Caco-2 (cell line): Measurements from ENCODE around the gene TEC. TPM values are rescaled to one million over a fixed set of nuclear protein-coding genes. Genes with fewer than 3 reads are reported as not detected.

ENCODE experiments used
- BruUV-seq: library from RNA; stranded (reverse); fragments of 400-500 nt; replicated peaks from 2 replicates; lab custom pipeline; 2021; lab: Mats Ljungman, UMichigan
- CTCF ChIA-PET: fragments of 300-600 bp; sonication (Branson Sonifier 250); formaldehyde crosslinking; loops from one replicate; lab custom pipeline; 2022; ENCODE audit warnings: antibody characterized with exemption; lab: Charles Lee
- POLR2A ChIA-PET: fragments of 300-600 bp; sonication (Branson Sonifier 250); formaldehyde crosslinking; loops from one replicate; lab custom pipeline; 2022; ENCODE audit warnings: antibody characterized with exemption; lab: Charles Lee
- DNase-seq, 2 experiments: peaks; one replicate each; pipeline versions ENCODE4 v3.0.0 to v3.0.0-alpha.2; 2020 to 2022
- H3K27me3 ChIP-seq: replicated peaks from 2 replicates; pipeline ENCODE4 v1.6.0; 2011; ENCODE audit warnings: low read length; ENCODE audit not compliant: control insufficient read depth, insufficient read depth
- H3K36me3 ChIP-seq: 2 replicates; pipeline ENCODE4 v1.5.1; 2011; ENCODE audit warnings: low read length; ENCODE audit not compliant: control insufficient read depth, insufficient read depth
- H3K4me1 ChIP-seq: fragments of 250-450 bp; sonication (Bioruptor Pico); 2 replicates; pipeline ENCODE4 v1.5.1; 2020; ENCODE audit warnings: mild to moderate bottlenecking
- H3K4me3 ChIP-seq: 2 replicates; pipeline ENCODE4 v1.5.1; 2011; ENCODE audit warnings: low read depth, mild to moderate bottlenecking, control low read depth, low read length
- H3K9me3 ChIP-seq: fragments of 250-450 bp; sonication (Bioruptor Pico); 2 replicates; pipeline ENCODE4 v1.5.1; 2020; ENCODE audit warnings: mild to moderate bottlenecking, moderate library complexity
- H3K27ac Mint-ChIP-seq: one replicate; pipeline ENCODE4 v1.8.0; 2022; ENCODE audit warnings: mixed read lengths; ENCODE audit not compliant: unreplicated experiment
- H3K27me3 Mint-ChIP-seq: one replicate; pipeline ENCODE4 v1.8.0; 2022; ENCODE audit warnings: mixed read lengths; ENCODE audit not compliant: insufficient read depth, unreplicated experiment
- H3K36me3 Mint-ChIP-seq: one replicate; pipeline ENCODE4 v1.8.0; 2022; ENCODE audit warnings: mild to moderate bottlenecking, mixed read lengths; ENCODE audit not compliant: insufficient read depth, unreplicated experiment
- H3K4me1 Mint-ChIP-seq: one replicate; pipeline ENCODE4 v1.8.0; 2022; ENCODE audit warnings: low read depth, mixed read lengths; ENCODE audit not compliant: unreplicated experiment
- H3K4me3 Mint-ChIP-seq: one replicate; pipeline ENCODE4 v1.8.0; 2022; ENCODE audit warnings: mild to moderate bottlenecking, moderate library complexity, mixed read lengths; ENCODE audit not compliant: unreplicated experiment
- H3K9me3 Mint-ChIP-seq: one replicate; pipeline ENCODE4 v1.8.0; 2022; ENCODE audit warnings: mixed read lengths; ENCODE audit not compliant: unreplicated experiment
- intact Hi-C: fragments of 100-400 bp; cut with micrococcal nuclease; formaldehyde crosslinking; loops from one replicate; pipeline ENCODE4 v1.10.0; 2022; ENCODE audit not compliant: unreplicated experiment
- total RNA-seq: library from RNA; stranded (reverse); gene quantifications from 2 replicates; pipeline ENCODE4 v1.2.3, GENCODE V29; 2022
- TF ChIP-seq, protein P1 (sequence below), 2 experiments: fragments of 200-600 bp in 1 of 2; IDR thresholded peaks; 1 replicate in 1 of 2; 2 replicates in 1 of 2; pipeline versions ENCODE4 v1.5.1 to v1.8.0; 2011 to 2022; ENCODE audit warnings: antibody characterized with exemption in 1 of 2, control low read depth in 1 of 2, inconsistent platforms in 1 of 2, low read depth in 1 of 2, low read length in 1 of 2, mild to moderate bottlenecking in 1 of 2, moderate library complexity in 1 of 2; ENCODE audit not compliant: insufficient read depth in 1 of 2, severe bottlenecking in 1 of 2, unreplicated experiment in 1 of 2

Gene TEC
- total RNA-seq, 1 experiment from 2014 or later, result 2.0 TPM

DNA sequence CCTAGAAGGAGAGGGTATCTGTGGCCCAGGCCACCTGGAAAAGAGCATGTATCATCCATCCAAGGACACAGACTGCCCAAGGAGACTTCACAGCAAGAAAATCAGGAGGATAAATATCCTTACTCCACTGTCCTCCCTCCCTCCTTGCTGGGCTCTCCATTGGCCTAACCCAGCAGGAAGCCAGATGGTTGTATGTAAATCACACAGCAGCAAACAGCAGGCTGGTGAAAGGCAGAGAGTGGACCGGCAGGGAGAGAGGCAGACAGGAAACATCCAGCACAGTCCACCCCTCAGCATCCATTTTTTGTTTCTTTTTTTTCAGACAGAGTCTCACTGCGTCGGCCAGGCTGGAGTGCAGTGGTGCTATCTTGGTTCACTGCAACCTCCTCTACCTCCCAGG lies 153.1 kb downstream of the TEC start:
- CTCF ChIA-PET, result no interaction called here
- TF ChIP-seq, protein P1, sequence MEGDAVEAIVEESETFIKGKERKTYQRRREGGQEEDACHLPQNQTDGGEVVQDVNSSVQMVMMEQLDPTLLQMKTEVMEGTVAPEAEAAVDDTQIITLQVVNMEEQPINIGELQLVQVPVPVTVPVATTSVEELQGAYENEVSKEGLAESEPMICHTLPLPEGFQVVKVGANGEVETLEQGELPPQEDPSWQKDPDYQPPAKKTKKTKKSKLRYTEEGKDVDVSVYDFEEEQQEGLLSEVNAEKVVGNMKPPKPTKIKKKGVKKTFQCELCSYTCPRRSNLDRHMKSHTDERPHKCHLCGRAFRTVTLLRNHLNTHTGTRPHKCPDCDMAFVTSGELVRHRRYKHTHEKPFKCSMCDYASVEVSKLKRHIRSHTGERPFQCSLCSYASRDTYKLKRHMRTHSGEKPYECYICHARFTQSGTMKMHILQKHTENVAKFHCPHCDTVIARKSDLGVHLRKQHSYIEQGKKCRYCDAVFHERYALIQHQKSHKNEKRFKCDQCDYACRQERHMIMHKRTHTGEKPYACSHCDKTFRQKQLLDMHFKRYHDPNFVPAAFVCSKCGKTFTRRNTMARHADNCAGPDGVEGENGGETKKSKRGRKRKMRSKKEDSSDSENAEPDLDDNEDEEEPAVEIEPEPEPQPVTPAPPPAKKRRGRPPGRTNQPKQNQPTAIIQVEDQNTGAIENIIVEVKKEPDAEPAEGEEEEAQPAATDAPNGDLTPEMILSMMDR (IDR thresholded peaks at IDR 0.05; ENCODE audit: insufficient read depth in 1 of 2, low read depth in 1 of 2, low read length in 1 of 2, severe bottlenecking in 1 of 2, unreplicated experiment in 1 of 2), result no peak
- intact Hi-C loops, result no loop called here

DNA sequence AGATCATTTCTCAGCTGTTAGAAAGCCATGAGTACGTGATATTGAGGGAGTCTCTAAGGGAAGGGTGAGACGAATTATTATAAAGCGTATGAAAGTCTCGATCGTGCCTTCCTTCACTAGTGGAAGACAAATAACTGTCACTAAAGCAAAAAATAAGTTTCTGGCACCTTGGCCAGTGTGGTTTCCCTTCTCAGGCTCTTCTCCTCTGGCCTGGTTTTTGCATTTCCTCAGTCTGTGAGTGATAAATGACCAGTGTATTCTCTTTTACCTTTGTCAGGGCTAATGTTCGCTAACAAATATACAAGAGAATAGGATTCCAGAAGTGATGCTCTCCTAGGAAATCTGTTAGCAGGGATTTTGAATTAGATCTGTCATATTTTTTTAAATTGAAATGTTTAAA lies 155.2 kb downstream of the TEC start:
- Mint-ChIP-seq H3K27ac (no peak overlapping the region), H3K36me3 (no peaks in the 10 kb centered on the region), H3K27me3 (no peaks in the 10 kb centered on the region), H3K4me3 (no peak overlapping the region), H3K4me1 (peaks cover 7% of the 10 kb centered on the region), H3K9me3 (peaks cover 5% of the 10 kb centered on the region)
- ChIA-PET POLR2A (no interaction called here), CTCF (no interaction called here)
- H3K36me3 ChIP-seq, result no peaks in the 10 kb centered on the region
- DNase-seq, result no peak
- TF ChIP-seq, protein P1 (IDR thresholded peaks at IDR 0.05; ENCODE audit: insufficient read depth in 1 of 2, low read depth in 1 of 2, low read length in 1 of 2, severe bottlenecking in 1 of 2, unreplicated experiment in 1 of 2), result no peak
- no peak overlapping the region for H3K4me3 ChIP-seq
- intact Hi-C loops, result no loop called here
- no TSS peak for BruUV-seq
- no peaks in the 10 kb centered on the region for H3K9me3 ChIP-seq
- no peaks in the 10 kb centered on the region for H3K27me3 ChIP-seq
- no peaks in the 10 kb centered on the region for H3K4me1 ChIP-seq

More for the DNA sequence above, 153.1 kb downstream of the TEC start:
- no peak overlapping the region for H3K27ac Mint-ChIP-seq
- Histone ChIP-seq H3K9me3 (no peaks in the 10 kb centered on the region), H3K27me3 (no peaks in the 10 kb centered on the region), H3K36me3 (no peaks in the 10 kb centered on the region), H3K4me1 (no peaks in the 10 kb centered on the region), H3K4me3 (no peak overlapping the region)
- no peak for DNase-seq
- H3K4me1 Mint-ChIP-seq, result peaks cover 7% of the 10 kb centered on the region
- H3K27me3 Mint-ChIP-seq, result no peaks in the 10 kb centered on the region
- no peaks in the 10 kb centered on the region for H3K36me3 Mint-ChIP-seq
- POLR2A ChIA-PET, result no interaction called here
- no peak overlapping the region for H3K4me3 Mint-ChIP-seq
- peaks cover 9% of the 10 kb centered on the region for H3K9me3 Mint-ChIP-seq
- BruUV-seq, result no TSS peak

- BruUV-seq, result no TSS peak
- Mint-ChIP-seq H3K4me1 (peaks cover 7% of the 10 kb centered on the region), H3K27me3 (no peaks in the 10 kb centered on the region), H3K9me3 (no peaks in the 10 kb centered on the region), H3K36me3 (no peaks in the 10 kb centered on the region), H3K4me3 (no peak overlapping the region), H3K27ac (no peak overlapping the region)
- DNase-seq, result no peak
- Histone ChIP-seq H3K9me3 (no peaks in the 10 kb centered on the region), H3K4me3 (no peak overlapping the region), H3K27me3 (no peaks in the 10 kb centered on the region), H3K4me1 (no peaks in the 10 kb centered on the region), H3K36me3 (no peaks in the 10 kb centered on the region)
- intact Hi-C loops, result loop anchor here (2.0 kb wide), 1 partner anchor 29 kb away; no protein-coding TSS in a partner anchor
- ChIA-PET CTCF (no interaction called here), POLR2A (no interaction called here)
- TF ChIP-seq, protein P1 (IDR thresholded peaks at IDR 0.05; ENCODE audit: insufficient read depth in 1 of 2, low read depth in 1 of 2, low read length in 1 of 2, severe bottlenecking in 1 of 2, unreplicated experiment in 1 of 2), result no peak
Observed at GRCh38 chr4:48112017-48112667, 157.5 kb downstream of the TEC start.
